Inferior parietal cortex (tissue), 1 donor: Measurements from ENCODE around the gene RHBDL3.
A peak's percentile ranks its signal among the peaks of the same experiment; 100 is the strongest.
"Not testable (repeated sequence)": the region's sequence is repeated elsewhere in the genome, so short reads cannot be mapped to it uniquely, and the experiment has no call there.

ENCODE experiments used
- DNase-seq: peaks from one replicate; pipeline ENCODE4 v3.0.0-alpha.2; 2016; ENCODE audit errors: extremely low spot score

Gene RHBDL3, protein sequence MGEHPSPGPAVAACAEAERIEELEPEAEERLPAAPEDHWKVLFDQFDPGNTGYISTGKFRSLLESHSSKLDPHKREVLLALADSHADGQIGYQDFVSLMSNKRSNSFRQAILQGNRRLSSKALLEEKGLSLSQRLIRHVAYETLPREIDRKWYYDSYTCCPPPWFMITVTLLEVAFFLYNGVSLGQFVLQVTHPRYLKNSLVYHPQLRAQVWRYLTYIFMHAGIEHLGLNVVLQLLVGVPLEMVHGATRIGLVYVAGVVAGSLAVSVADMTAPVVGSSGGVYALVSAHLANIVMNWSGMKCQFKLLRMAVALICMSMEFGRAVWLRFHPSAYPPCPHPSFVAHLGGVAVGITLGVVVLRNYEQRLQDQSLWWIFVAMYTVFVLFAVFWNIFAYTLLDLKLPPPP

DNA sequence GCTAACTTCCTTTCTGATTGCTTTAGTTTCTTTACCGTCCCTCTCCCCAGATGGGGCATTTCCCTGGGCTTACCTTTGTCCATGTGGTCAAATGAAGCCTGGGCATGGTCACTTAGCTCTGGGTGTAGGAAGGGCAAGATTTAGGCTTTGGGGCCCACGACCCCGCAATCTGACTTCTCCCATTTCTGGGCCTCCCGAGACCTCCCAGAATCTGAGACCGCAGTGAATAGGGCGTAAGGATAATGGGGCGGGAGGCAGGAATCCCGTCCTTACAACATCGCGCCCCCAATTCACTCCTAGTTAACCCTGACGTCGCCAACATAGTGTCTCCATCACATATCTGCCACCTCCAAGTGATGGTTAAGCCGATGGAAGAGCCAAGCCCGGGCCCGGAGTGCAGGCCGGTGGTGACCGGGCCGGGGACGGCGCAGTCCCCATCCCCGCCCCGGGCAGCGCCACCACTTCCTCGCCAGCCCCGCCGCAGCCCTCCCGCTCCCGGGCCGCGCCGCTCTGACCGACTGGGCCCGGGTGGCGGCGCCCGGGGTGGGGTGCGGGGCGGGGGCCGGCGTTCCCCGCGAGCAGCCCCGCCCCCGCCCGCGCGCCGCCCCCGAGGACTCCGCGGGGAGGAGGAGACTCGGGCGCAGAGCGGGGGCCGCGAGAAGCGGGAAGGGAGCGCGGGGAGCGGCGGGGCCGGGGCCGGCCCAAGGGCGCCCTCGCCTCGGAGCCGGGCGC is at the start of gene RHBDL3:
TSS of gene RHBDL3 (plus strand) at position 641 of the 732 bp plus-strand sequence. CDS start 358 bp downstream, outside the sequence.
- DNase-seq = no peak

DNA sequence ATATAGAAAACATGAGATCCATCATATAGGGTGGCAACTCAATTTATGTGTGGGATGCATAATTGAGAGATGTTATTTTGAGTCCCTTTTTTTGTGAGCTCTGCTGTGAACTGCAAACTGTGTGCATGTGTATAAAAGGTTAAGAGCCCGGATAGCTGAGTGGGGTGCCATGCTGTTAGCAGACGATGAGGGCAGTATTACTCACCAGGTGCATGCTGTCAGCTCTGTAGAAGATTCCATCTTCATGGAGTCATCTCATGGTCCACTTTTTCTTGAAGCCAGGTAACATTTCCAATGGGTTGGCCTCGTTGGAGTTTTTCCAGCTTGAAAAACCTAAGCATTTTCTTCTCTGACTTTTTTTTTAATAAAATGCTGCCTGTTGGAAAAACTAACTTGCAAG is 43.0 kb upstream of the RHBDL3 start:
- no peak for DNase-seq

DNA sequence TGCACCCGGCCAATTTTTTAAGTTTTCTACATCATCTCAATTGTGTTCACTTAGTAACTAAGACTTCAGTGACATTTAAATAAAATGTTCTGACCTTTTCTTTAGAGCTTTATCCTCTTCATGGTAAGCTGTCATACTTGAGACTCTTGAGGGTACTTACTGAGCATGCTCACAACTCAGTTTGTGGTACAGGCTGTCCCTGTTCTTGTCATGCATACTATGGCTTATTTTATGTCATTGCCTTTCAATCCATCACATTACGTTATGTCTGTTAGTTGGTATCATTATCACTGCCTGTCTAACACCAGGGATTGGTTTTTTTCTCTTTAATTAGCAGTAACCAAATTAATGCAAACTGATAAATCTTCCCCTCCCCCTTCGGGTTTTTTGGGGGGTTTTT is 41.9 kb upstream of the RHBDL3 start:
- DNase-seq = no peak

DNA sequence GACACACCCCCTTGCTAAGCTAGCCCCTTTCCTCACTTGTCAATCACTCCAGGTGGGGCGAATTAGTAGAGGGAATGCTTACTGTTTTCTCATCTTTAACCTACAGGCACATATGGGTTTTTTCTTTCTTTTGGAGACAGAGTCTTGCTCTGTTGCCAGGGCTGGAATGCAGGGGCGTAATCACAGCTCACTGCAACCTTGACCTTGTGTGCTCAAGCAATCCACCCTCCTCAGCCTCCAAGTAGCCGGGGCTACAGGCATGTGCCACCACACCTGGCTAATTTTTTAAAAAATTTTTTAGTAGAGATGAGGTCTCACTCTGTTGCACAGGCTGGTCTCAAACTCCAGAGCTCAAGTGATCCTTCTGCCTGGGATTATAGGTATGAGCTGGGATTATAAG is 38.7 kb upstream of the RHBDL3 start:
- no peak for DNase-seq

DNA sequence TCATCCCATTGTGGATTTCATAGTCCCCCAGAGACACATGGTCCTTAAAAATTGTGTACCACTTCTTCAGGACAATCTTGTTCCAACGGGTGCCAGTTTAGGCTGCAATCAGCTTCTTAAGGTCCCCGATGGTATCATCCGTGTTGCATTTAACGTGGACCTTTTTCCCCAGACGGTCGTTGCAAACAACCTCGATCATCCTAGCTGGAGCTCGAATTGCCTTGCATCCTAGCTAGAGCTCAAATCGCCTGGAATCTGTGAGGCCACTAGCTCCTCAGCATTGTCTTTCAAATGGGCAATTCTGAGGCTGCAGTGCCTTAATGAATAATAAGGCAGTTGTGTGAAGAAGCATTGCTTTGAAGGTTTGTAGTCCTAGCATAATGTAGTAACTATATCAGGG is 37.7 kb upstream of the RHBDL3 start:
- DNase-seq = no peak

DNA sequence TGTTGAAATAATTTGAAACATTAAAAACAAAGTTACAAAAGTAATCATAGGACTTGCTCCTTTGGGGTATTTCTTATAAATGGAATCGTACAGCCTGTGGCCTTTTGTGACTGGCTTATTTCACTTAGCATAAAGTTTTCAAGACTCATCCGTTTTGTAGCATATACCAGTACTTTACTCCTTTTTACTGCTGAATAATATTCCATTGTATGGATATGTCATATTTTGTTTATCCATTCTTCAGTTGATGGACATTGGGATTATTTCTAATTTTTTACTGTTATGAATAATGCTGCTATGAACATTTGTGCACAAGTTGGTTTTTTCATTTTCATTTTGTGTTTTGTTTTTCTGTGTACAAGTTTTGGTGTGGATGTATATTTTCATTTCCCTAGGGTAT is 30.0 kb upstream of the RHBDL3 start:
- DNase-seq = no peak

DNA sequence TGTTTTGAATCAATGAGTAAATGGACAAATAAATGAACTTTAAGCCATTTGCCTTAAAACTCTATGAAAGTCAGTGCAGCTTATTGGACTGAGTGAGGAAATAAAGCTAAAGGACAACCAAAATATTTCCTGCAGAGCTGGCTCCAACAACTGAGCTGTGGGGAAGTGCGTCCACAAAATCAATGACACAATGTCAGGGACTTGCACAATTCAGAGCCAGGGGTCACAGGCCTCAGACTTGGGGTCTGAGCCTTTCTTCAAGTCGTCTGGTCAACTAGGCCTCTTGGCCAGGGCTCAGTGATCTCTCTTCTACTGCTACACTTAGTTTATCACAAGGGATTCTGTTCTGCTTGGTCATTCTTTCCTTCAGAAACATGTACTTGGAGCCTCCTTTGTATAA is 26.2 kb upstream of the RHBDL3 start:
- DNase-seq = no peak

DNA sequence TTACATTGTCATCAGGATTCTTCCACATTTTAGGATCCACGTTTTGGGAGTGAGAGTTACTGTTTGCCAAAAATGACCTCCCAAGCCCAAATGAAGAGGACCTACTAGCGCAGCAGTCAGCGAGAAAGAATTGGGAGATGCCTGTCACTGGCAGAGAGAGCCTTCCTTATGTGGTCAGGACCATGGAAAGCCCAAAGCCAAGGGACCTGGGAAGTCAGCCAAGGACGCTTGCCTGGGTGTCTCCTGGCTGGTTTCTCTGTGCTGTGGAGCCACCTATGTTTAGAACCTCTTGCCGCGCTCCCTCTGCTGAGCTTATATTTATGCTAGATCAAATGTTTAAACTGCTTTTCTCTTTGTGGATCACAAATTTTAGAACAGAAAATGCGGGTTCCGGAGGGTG is 24.9 kb upstream of the RHBDL3 start:
- no peak for DNase-seq

DNA sequence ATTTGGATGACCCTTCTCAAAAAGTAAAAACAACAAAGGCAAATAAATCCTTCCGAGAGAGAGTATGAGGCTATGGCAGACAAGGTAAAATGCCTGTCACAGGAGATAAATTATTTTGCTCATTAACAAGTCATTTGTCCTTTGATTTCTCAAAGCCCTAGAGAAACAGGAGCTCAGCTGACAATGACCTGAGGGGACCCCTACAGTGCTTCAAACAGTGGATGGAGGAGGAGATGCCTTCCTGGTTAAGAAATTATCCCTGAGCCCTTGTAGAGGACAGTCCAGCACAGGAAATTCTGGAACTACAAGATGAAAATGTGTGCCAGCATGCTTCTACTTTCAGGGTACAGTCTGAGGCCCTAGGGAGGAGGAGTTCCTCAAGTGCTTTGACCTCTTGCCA is 24.0 kb upstream of the RHBDL3 start:
- no peak for DNase-seq

DNA sequence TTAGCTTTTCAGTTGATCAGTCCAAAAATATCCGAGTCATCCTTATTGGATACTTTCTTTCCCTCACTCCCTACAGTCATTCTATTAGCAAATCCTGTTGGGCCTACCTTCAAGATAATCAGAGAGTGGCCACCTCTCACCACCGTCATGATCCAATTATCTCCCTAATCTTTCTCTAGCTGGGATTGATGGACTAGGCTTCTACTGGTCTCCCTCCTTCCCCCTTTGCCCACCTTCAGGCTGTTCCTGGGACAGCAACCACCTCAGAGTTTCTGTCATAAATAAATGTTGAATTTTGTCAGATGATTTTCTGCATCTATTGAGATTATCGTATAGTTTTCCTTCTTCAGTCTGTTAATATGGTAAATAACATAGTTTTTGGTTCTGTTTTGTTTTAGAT is 16.2 kb upstream of the RHBDL3 start:
- DNase-seq = no peak

DNA sequence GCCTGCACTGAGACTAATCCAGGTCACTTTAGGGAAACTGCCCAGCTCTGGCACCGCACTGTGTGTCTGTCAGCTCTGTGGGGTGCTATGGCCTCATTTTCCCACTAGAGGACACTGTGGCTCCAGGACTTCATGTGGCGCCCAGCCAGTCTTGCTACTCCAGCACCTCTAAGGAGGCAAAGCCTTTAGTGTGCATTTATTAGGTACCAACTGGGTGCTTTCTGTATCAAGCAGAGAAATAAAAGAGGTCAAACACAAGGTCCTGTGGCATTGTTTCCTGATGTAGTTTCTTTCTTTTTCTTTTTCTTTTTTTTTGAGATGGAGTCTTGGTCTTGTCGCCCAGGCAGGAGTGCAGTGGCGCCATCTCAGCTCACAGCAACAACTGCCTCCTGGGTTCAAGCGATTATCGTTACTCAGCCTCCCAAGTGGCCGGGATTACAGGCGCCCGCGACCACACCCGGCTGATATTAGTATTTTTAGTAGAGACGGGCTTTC is 12.5 kb upstream of the RHBDL3 start:
- peak; percentile 90 for DNase-seq

DNA sequence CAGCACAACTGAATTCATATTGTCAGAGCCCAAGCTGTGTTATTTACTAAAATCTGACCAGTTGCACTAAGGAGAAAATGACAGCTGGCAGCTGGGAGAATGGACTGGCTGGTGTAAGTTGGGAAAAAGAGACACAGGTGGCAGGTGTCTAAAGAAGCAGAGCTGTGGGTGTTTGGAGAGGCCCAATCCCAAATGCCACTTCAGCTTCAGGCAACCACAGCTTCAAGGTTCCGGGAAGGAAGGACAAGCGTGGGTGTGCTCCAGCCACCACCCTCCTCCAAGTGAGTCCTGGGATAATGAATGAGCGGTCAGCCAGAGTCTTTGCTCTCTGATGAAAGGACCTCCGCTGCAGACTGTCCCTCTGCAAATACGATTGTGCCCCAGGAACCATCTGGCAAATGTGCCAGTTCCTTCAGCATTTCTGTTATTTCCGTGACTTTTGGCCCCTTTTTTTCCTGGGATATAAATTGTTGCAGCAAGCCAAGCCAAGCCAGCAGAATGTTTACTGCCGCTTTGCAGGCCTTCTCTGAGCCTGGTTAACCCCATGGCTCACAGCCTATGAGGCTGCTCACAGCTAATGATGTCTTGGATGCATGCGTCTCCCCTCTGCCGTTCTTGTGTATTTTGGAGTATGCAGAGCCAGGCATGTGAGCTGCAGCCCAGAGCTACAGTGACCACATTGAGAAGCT is 9.5 kb upstream of the RHBDL3 start:
- no peak for DNase-seq

DNA sequence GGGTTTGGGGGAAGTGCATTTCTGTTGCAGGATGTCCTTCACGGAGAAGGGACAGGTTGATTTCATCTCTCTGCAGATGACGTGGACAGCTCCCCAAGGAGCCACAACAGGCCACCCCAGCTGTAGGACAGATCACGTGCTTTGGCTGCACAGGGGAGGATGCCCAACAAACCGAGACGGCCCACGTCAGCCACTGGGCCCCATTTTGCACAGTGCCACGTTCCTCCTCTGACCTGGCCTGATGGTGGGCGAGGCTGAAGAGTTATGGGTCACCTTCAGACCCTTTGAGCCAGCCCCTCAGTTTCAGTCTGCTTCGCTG is 9.0 kb upstream of the RHBDL3 start:
- no peak for DNase-seq

DNA sequence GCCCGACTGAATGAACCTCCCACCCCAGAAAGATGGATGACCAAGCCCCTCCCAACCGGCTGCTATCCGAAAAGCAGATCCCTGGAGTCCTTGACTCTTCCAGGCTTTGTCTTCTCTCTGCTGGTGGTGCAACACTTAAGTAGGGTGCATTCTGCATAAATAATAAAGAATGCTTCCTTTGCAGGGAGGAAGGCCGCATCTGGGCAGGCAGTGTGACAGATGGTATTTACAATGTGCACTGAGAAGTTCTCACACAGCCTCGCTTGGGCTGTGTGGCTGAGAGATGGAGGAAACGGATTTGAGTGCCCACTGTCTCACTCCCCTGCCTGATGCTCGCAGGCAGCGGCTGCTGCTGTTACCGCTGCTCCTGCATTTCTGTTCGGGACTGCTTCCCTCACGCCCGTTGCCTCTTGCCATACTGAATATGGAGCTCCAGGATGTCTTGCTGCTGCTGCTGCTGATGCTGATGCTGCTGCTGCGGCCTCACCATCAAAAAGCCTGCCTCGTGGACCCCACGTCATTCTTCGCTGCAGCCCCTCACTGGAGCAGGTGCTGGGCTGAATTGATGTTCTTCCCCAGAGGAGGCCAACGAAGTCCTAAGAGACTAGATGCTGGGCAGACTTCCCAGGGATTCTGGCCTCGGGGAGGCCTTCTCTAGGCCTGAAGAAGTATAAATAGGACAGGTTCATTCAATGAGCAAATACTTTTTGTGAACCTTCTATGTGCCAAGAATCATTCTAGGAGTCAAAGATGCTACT is 7.1 kb upstream of the RHBDL3 start:
- peak; percentile 60 for DNase-seq

DNA sequence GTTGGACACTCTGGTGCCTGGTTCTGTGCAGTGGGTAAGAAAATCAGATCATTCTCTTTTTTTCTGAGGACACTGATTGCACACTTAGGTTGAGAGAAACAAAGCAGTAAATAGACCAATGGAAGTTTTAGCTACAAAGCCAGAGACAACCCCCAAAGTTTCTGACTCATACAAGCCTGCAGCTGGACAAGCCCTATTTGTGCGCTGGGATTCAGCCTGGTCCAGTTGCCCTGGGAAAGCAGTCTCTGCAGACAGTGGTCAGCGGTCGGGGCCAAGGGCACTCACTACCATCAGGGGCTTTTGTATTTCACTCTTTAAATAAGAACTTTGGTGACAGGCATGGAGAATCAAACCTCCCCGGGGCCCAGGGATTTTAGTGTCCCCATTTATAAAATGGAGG is 6.0 kb upstream of the RHBDL3 start:
- DNase-seq = no peak

DNA sequence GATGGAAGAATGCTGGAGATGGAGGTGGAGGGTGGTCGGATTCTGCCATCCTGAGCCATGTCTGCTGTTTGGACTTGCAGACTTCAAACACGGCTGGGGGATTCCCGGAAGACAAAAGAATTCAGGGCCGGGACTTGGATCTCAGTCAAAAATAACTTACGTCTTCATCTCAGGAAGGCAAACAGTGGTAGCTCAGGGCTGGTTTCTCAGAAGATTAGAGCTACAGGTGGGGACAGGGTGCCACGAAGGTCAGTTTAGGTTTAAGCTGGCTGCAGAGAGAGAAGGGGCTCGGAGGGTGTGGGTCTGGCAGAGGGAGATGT is 4.3 kb upstream of the RHBDL3 start:
- no peak for DNase-seq

DNA sequence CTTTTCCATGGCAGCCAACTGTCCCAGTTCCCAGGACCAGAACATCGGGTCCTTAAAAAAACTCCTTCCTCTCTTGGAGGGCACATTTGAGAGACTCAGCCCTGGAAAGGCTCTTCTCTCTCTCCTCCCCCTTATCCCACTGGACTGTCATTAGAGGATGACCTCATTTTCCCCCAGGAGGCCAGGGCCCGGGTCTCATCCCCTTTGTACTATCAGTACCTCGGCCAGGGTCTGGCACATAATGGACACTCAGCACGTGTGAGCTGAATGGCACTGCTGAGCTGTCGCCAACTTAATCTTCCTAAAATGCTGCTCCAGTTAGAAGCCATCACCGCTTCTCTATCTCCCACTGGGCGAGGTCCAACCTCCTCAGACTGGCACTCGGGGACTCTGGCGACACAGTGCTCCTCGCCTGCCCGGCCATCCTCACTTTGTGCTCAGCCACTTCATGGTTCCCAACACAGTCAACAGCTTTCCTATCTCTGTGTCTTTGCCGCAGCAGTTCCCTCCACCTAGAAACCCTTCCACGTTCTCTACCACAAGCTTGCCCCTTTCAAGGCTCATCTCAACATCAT is 3.6 kb upstream of the RHBDL3 start:
- no peak for DNase-seq

DNA sequence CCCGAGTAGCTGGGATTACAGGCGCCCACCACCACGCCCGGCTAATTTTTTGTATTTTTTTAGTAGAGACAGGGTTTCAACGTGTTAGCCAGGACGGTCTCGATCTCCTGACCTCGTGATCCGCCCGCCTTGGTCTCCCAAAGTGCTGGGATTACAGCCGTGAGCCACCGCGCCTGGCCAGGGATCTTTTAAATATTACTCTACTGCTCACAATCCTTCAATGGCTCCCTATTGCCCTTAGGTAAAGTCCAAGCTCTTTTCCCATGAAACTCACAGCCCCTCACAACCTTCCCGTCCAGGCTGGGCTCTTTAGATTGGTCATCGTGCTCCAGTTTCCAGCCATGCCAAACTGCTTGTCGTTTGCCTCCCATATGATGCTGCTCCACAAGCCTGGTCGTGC is 2.1 kb upstream of the RHBDL3 start:
- not testable (repeated sequence) for DNase-seq

DNA sequence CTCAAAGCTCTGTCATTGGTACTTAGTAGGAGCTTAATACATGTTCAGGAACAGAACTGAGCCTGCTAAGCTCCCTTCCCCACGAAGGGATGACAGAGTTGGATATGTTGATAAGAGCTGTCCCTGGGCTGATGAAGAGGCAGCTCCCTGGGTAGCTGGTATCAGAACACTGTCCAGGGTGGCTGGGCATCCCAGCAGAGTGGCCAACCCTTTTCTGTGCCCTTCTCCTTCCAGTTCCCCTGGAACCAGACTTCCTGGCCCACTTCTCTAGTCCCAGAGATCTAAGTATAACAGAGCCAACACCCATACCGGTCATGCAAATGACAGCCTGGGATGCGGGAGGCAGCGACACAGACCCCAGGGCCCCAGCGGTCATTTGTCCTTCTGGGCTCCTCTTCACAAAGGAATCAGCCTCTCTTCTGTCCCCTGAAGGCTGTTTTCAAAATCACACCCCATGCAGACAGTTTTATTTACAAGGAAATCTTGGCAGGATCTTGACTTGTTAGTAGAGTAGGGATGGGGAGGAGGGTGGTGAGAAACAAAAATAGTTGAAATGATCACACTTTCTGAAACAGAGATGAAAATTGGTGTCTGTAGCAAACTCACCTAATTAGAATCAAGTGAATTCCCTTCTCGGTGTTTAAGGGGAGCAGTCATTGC is 1.4 kb upstream of the RHBDL3 start:
- peak; percentile 53 for DNase-seq

DNA sequence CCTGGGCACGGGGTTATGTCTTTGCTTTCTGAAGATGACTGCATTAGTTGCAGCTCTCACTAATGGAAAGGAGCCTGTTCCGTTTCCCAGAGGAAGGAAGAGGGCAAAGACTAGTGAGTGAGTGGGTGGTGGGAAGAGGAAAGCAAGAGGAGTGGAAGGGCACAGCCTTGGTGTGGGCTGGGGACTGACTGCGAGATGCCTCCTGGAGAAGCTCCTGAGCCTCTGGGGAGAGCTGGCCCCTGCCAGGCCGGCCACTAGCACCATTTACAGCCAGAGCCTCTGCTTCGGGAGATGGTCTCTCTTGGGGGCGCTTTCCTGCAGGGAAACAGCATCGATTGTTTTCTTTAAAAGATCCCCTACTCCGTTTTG is 825 bp upstream of the RHBDL3 start:
- DNase-seq = no peak

DNA sequence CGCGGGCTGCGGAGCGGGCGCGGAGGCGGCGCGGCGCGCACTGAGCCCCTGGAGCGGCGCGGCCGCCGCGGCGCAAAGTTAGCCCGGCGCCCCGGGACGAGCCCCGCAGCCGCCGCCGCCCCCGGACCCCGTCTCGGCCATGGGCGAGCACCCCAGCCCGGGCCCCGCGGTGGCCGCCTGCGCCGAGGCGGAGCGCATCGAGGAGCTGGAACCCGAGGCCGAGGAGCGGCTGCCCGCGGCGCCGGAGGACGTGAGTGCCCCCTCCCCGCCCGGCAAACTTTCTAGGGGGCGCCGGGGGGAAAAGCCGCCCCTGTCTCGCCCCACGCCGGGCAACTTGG is 388 bp downstream of the RHBDL3 start:
- DNase-seq = no peak
